T-helper 1 cell treated with Interleukin-12 subunit alpha and Interleukin-12 subunit beta and Interleukin-4 antibody, amounts not matched to agents 30 μg/mL and 1 μg/mL, for 36 hours (primary cell): ENCODE measurements around the gene ANO10.

Experiments
- H3K27ac Mint-ChIP-seq: one replicate; pipeline ENCODE4 v1.8.0; 2021; ENCODE audit warnings: mild to moderate bottlenecking, mixed read lengths
- H3K27me3 Mint-ChIP-seq: one replicate; pipeline ENCODE4 v1.8.0; 2021; ENCODE audit warnings: low read depth, mixed read lengths
- H3K36me3 Mint-ChIP-seq: one replicate; pipeline ENCODE4 v1.8.0; 2021; ENCODE audit warnings: low read depth, mixed read lengths
- H3K4me1 Mint-ChIP-seq: one replicate; pipeline ENCODE4 v1.8.0; 2021; ENCODE audit warnings: low read depth, mixed read lengths
- H3K4me3 Mint-ChIP-seq: one replicate; pipeline ENCODE4 v1.8.0; 2021; ENCODE audit warnings: mild to moderate bottlenecking, moderate library complexity, mixed read lengths
- H3K9me3 Mint-ChIP-seq: one replicate; pipeline ENCODE4 v1.8.0; 2021; ENCODE audit warnings: mixed read lengths

Gene ANO10

GRCh38 chr3:43432462-43432861 lies 189.3 kb downstream of the ANO10 start:
- no peaks in the 10 kb centered on the region for H3K9me3 Mint-ChIP-seq
- no peak overlapping the region for H3K4me3 Mint-ChIP-seq

GRCh38 chr3:43426388-43426787 lies 195.4 kb downstream of the ANO10 start:
- no peaks in the 10 kb centered on the region for H3K4me1 Mint-ChIP-seq
- H3K27me3 Mint-ChIP-seq = peaks cover 3% of the 10 kb centered on the region
- H3K36me3 Mint-ChIP-seq = no peaks in the 10 kb centered on the region
- H3K9me3 Mint-ChIP-seq = peaks cover 7% of the 10 kb centered on the region
- no peak overlapping the region for H3K27ac Mint-ChIP-seq
- no peak overlapping the region for H3K4me3 Mint-ChIP-seq

More at GRCh38 chr3:43432462-43432861, 189.3 kb downstream of the ANO10 start:
- Mint-ChIP-seq H3K27me3 (peaks cover 3% of the 10 kb centered on the region), H3K36me3 (no peaks in the 10 kb centered on the region), H3K4me1 (no peaks in the 10 kb centered on the region), H3K27ac (no peak overlapping the region)

GRCh38 chr3:43425829-43426228 lies 196.0 kb downstream of the ANO10 start:
- Mint-ChIP-seq H3K4me1 (no peaks in the 10 kb centered on the region), H3K9me3 (peaks cover 7% of the 10 kb centered on the region), H3K27me3 (no peaks in the 10 kb centered on the region), H3K36me3 (no peaks in the 10 kb centered on the region), H3K27ac (no peak overlapping the region), H3K4me3 (no peak overlapping the region)

- peaks cover 7% of the 10 kb centered on the region for H3K9me3 Mint-ChIP-seq
- no peaks in the 10 kb centered on the region for H3K36me3 Mint-ChIP-seq
- no peak overlapping the region for H3K27ac Mint-ChIP-seq
- H3K27me3 Mint-ChIP-seq = no peaks in the 10 kb centered on the region
- H3K4me3 Mint-ChIP-seq = no peak overlapping the region
- H3K4me1 Mint-ChIP-seq = no peaks in the 10 kb centered on the region
Observed at GRCh38 chr3:43423639-43424038, 198.2 kb downstream of the ANO10 start.

- Mint-ChIP-seq H3K4me3 (no peak overlapping the region), H3K4me1 (no peaks in the 10 kb centered on the region), H3K27me3 (no peaks in the 10 kb centered on the region), H3K9me3 (peaks cover 7% of the 10 kb centered on the region), H3K27ac (no peak overlapping the region), H3K36me3 (no peaks in the 10 kb centered on the region)
Observed at GRCh38 chr3:43423142-43423541, 198.7 kb downstream of the ANO10 start.

- no peaks in the 10 kb centered on the region for H3K36me3 Mint-ChIP-seq
- H3K27me3 Mint-ChIP-seq = no peaks in the 10 kb centered on the region
- H3K4me3 Mint-ChIP-seq = no peak overlapping the region
- no peaks in the 10 kb centered on the region for H3K9me3 Mint-ChIP-seq
- peaks cover 1% of the 10 kb centered on the region for H3K4me1 Mint-ChIP-seq
- H3K27ac Mint-ChIP-seq = no peak overlapping the region
Observed at GRCh38 chr3:43418601-43419272, 203.1 kb downstream of the ANO10 start.

- Mint-ChIP-seq H3K27me3 (no peaks in the 10 kb centered on the region), H3K4me3 (no peak overlapping the region), H3K9me3 (no peaks in the 10 kb centered on the region), H3K4me1 (peaks cover 8% of the 10 kb centered on the region), H3K27ac (no peak overlapping the region), H3K36me3 (no peaks in the 10 kb centered on the region)
Observed at GRCh38 chr3:43417133-43417532, 204.7 kb downstream of the ANO10 start.

GRCh38 chr3:43415088-43415487 lies 206.7 kb downstream of the ANO10 start:
- Mint-ChIP-seq H3K27me3 (no peaks in the 10 kb centered on the region), H3K4me1 (peaks cover 8% of the 10 kb centered on the region), H3K9me3 (no peaks in the 10 kb centered on the region), H3K27ac (no peak overlapping the region), H3K36me3 (no peaks in the 10 kb centered on the region), H3K4me3 (no peak overlapping the region)

- Mint-ChIP-seq H3K36me3 (no peaks in the 10 kb centered on the region), H3K9me3 (no peaks in the 10 kb centered on the region), H3K27me3 (no peaks in the 10 kb centered on the region), H3K27ac (no peak overlapping the region), H3K4me3 (no peak overlapping the region), H3K4me1 (peaks cover 8% of the 10 kb centered on the region)
Observed at GRCh38 chr3:43413676-43414368, 208.0 kb downstream of the ANO10 start.

- Mint-ChIP-seq H3K9me3 (no peaks in the 10 kb centered on the region), H3K4me1 (peaks cover 8% of the 10 kb centered on the region), H3K4me3 (no peak overlapping the region)
Observed at GRCh38 chr3:43411429-43411828, 210.4 kb downstream of the ANO10 start.

GRCh38 chr3:43410592-43410991 lies 211.2 kb downstream of the ANO10 start:
- peaks cover 12% of the 10 kb centered on the region for H3K4me1 Mint-ChIP-seq

More at GRCh38 chr3:43411429-43411828, 210.4 kb downstream of the ANO10 start:
- H3K27ac Mint-ChIP-seq = no peak overlapping the region
- peaks cover 3% of the 10 kb centered on the region for H3K27me3 Mint-ChIP-seq
- no peaks in the 10 kb centered on the region for H3K36me3 Mint-ChIP-seq

GRCh38 chr3:43409506-43409905 lies 212.3 kb downstream of the ANO10 start:
- Mint-ChIP-seq H3K27me3 (peaks cover 3% of the 10 kb centered on the region), H3K27ac (no peak overlapping the region)

More at GRCh38 chr3:43410592-43410991, 211.2 kb downstream of the ANO10 start:
- H3K27ac Mint-ChIP-seq = no peak overlapping the region
- H3K36me3 Mint-ChIP-seq = no peaks in the 10 kb centered on the region
- H3K27me3 Mint-ChIP-seq = peaks cover 3% of the 10 kb centered on the region
- no peaks in the 10 kb centered on the region for H3K9me3 Mint-ChIP-seq
- no peak overlapping the region for H3K4me3 Mint-ChIP-seq

GRCh38 chr3:43406643-43407023 lies 215.2 kb downstream of the ANO10 start:
- Mint-ChIP-seq H3K36me3 (peaks cover 2% of the 10 kb centered on the region), H3K27ac (no peak overlapping the region), H3K4me3 (no peak overlapping the region), H3K27me3 (peaks cover 3% of the 10 kb centered on the region), H3K9me3 (no peaks in the 10 kb centered on the region), H3K4me1 (peaks cover 5% of the 10 kb centered on the region)

More at GRCh38 chr3:43409506-43409905, 212.3 kb downstream of the ANO10 start:
- Mint-ChIP-seq H3K4me3 (no peak overlapping the region), H3K36me3 (no peaks in the 10 kb centered on the region), H3K9me3 (no peaks in the 10 kb centered on the region), H3K4me1 (peaks cover 14% of the 10 kb centered on the region)

GRCh38 chr3:43405888-43406642 lies 215.7 kb downstream of the ANO10 start:
- H3K27me3 Mint-ChIP-seq = peaks cover 3% of the 10 kb centered on the region
- H3K4me1 Mint-ChIP-seq = peaks cover 5% of the 10 kb centered on the region
- no peaks in the 10 kb centered on the region for H3K9me3 Mint-ChIP-seq
- H3K36me3 Mint-ChIP-seq = peaks cover 2% of the 10 kb centered on the region
- H3K27ac Mint-ChIP-seq = no peak overlapping the region
- no peak overlapping the region for H3K4me3 Mint-ChIP-seq
